GM12864 (cell line): ENCODE data around the gene PDE7B.
"Not testable (repeated sequence)": the region's sequence is repeated elsewhere in the genome, so short reads cannot be mapped to it uniquely, and the experiment has no call there.

Experiments used
- DNase-seq: peaks from one replicate; pipeline ENCODE4 v3.0.0-alpha.2; 2011; ENCODE audit warnings: low read depth
- H3K4me3 ChIP-seq: 2 replicates; pipeline ENCODE4 v1.5.1; 2011; ENCODE audit warnings: mild to moderate bottlenecking, low read depth, low read length, control low read depth
- CTCF ChIP-seq: IDR thresholded peaks from 2 replicates; pipeline ENCODE4 v1.5.1; 2011; ENCODE audit warnings: low read depth, mild to moderate bottlenecking, moderate library complexity, low read length, control low read depth, inconsistent platforms; ENCODE audit errors: missing control alignments

Gene PDE7B

GRCh38 chr6:136102991-136103688 lies 251.6 kb downstream of the PDE7B start:
- DNase-seq: no peak
- TF ChIP-seq CTCF: no peak
- no peak overlapping the region for H3K4me3 ChIP-seq

GRCh38 chr6:136103763-136104311 lies 252.3 kb downstream of the PDE7B start:
- no peak overlapping the region for H3K4me3 ChIP-seq
- DNase-seq: no peak
- TF ChIP-seq CTCF: no peak

- TF ChIP-seq CTCF: no peak
- H3K4me3 ChIP-seq: no peak overlapping the region
- DNase-seq: no peak
These were observed 253.1 kb downstream of the PDE7B start for GRCh38 chr6:136104556-136104955.

GRCh38 chr6:136105797-136106196 lies 254.3 kb downstream of the PDE7B start:
- not testable (repeated sequence) for H3K4me3 ChIP-seq, DNase-seq

GRCh38 chr6:136108361-136108945 lies 257.0 kb downstream of the PDE7B start:
- no peak for DNase-seq
- no peak overlapping the region for H3K4me3 ChIP-seq
- no peak for TF ChIP-seq CTCF

GRCh38 chr6:136111831-136112230 lies 260.3 kb downstream of the PDE7B start:
- no peak overlapping the region for H3K4me3 ChIP-seq
- TF ChIP-seq CTCF: no peak
- no peak for DNase-seq

- TF ChIP-seq CTCF: no peak
- no peak overlapping the region for H3K4me3 ChIP-seq
- no peak for DNase-seq
These were observed 260.8 kb downstream of the PDE7B start for GRCh38 chr6:136112262-136112661.
